SU-DHL-6 (cell line): ENCODE results near the gene B3GNT5.

ENCODE experiments used
- EZH2phosphoT487 ChIP-seq: fragments of 200-600 bp; sonication (generic), shearing (Covaris generic); conservative IDR thresholded peaks from 2 replicates; pipeline ENCODE4 v1.6.1; 2018; ENCODE audit warnings: mild to moderate bottlenecking, antibody characterized with exemption, low read length, moderate library complexity, mixed read lengths
- TF ChIP-seq, protein P1 (sequence below): fragments of 200-600 bp; sonication (generic); IDR thresholded peaks from one replicate; pipeline ENCODE4 v1.5.1; 2017; ENCODE audit warnings: antibody characterized with exemption, mild to moderate bottlenecking, low read length, moderate library complexity; ENCODE audit not compliant: insufficient read depth, poor library complexity, severe bottlenecking

DNA sequence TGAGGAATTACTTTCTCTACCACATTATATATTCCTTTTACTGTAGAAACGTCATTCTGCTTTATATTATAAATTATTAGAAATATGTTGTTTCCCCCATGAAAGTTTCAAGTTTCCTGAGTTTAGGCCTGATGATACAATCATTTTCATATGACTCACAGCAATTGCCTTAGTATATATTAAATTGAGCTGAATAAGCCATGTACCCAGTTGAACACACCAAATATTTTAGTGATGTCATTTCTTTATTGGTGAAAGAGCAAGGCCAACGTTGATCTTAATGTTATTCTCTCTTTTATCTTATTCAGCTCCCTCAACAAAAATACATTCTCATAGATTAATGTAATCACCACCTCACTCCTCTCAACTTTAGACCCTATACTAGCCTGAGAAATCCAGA is 30.8 kb downstream of the B3GNT5 start:
- TF ChIP-seq, protein P1, sequence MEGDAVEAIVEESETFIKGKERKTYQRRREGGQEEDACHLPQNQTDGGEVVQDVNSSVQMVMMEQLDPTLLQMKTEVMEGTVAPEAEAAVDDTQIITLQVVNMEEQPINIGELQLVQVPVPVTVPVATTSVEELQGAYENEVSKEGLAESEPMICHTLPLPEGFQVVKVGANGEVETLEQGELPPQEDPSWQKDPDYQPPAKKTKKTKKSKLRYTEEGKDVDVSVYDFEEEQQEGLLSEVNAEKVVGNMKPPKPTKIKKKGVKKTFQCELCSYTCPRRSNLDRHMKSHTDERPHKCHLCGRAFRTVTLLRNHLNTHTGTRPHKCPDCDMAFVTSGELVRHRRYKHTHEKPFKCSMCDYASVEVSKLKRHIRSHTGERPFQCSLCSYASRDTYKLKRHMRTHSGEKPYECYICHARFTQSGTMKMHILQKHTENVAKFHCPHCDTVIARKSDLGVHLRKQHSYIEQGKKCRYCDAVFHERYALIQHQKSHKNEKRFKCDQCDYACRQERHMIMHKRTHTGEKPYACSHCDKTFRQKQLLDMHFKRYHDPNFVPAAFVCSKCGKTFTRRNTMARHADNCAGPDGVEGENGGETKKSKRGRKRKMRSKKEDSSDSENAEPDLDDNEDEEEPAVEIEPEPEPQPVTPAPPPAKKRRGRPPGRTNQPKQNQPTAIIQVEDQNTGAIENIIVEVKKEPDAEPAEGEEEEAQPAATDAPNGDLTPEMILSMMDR = no peak
- TF ChIP-seq EZH2phosphoT487 = no peak
